ENCODE measurements around the gene PRRT1B. TPM values are rescaled to one million over a fixed set of nuclear protein-coding genes. Genes with fewer than 3 reads are reported as not detected.

Gene PRRT1B
- total and polyA plus RNA-seq, 2 donors (not counting 1 experiment from before 2014, with no cell fraction given): not detected

GRCh38 chr9:131516100-131516499 is 29.2 kb upstream of the PRRT1B start:
- Histone ChIP-seq H3K27me3 (replicated peaks in 1 of 4; ENCODE audit: control extremely low read depth in 1 of 4, control insufficient read depth in 3 of 4, insufficient read depth in 4 of 4, low read length in 3 of 4) (no peaks in the 10 kb centered on the region), H3K79me2 (ENCODE audit: control insufficient read depth, insufficient read depth, low read length) (no peaks in the 10 kb centered on the region), H3K36me3 (replicated peaks in 1 of 2; ENCODE audit: control extremely low read depth in 1 of 2, control insufficient read depth in 1 of 2, extremely low read depth in 1 of 2, insufficient read depth in 2 of 2, low read length in 1 of 2) (peaks cover 0 to 69% of the 10 kb centered on the region in 2 experiments), H3K4me1 (ENCODE audit: control insufficient read depth in 2 of 2, insufficient read depth in 2 of 2, low read length in 2 of 2) (peaks cover 0 to 18% of the 10 kb centered on the region in 2 donors), H3K4me2 (replicated peaks; ENCODE audit: low read depth, low read length, poor library complexity, severe bottlenecking) (no peak overlapping the region), H3K4me3 (ENCODE audit: control extremely low read depth in 1 of 5, extremely low read depth in 1 of 5, insufficient read depth in 1 of 5, low read depth in 2 of 5, low read length in 4 of 5) (no peak overlapping the region), H4K20me1 (ENCODE audit: control insufficient read depth, insufficient read depth, low read length, poor library complexity, severe bottlenecking) (no peaks in the 10 kb centered on the region), H3K9ac (ENCODE audit: low read length) (no peak overlapping the region), H2AFZ (ENCODE audit: insufficient read depth, low read depth, low read length, poor library complexity, severe bottlenecking) (no peak overlapping the region), H3K9me3 (ENCODE audit: control extremely low read depth in 1 of 3, control insufficient read depth in 2 of 3, insufficient read depth in 1 of 3, low read length in 2 of 3) (peaks cover 0 to 21% (median 9%) of the 10 kb centered on the region in 3 donors), H3K27ac (ENCODE audit: low read length in 2 of 2) (peak overlapping the region; percentile 56 to 63)
- ChIA-PET CTCF (no interaction called here), POLR2A (no interaction called here)
- peaks cover 5% of the 10 kb centered on the region for H3K4me1 Mint-ChIP-seq
- H3K9me3 Mint-ChIP-seq (ENCODE audit: insufficient read depth): no peaks in the 10 kb centered on the region
- intact Hi-C loops (cut with micrococcal nuclease): no loop called here
- H3K27ac Mint-ChIP-seq: no peak overlapping the region
- WGBS (ENCODE audit: insufficient coverage): 86% methylated on average over 11 of the region's 15 CpGs
- TF ChIP-seq EZH2 (IDR thresholded peaks at IDR 0.05; ENCODE audit: borderline replicate concordance, insufficient read depth, low read depth, low read length, poor library complexity, severe bottlenecking) (no peak), CTCF (IDR thresholded peaks at IDR 0.05) (no peak)
- ATAC-seq (ENCODE audit: low read depth) (no peak), DNase-seq (no peak)
- H3K27me3 Mint-ChIP-seq: no peaks in the 10 kb centered on the region
- H3K4me3 Mint-ChIP-seq: no peak overlapping the region

- DNase-seq: no peak
- no peak overlapping the region for H3K4me3 ChIP-seq (ENCODE audit: control extremely low read depth in 1 of 5, extremely low read depth in 1 of 5, insufficient read depth in 1 of 5, low read depth in 2 of 5, low read length in 4 of 5)
- Mint-ChIP-seq H3K9me3 (ENCODE audit: insufficient read depth) (no peaks in the 10 kb centered on the region), H3K27me3 (no peaks in the 10 kb centered on the region), H3K27ac (no peak overlapping the region), H3K4me3 (no peak overlapping the region), H3K4me1 (peaks cover 5% of the 10 kb centered on the region)
- H3K27me3 ChIP-seq (replicated peaks in 1 of 4; ENCODE audit: control extremely low read depth in 1 of 4, control insufficient read depth in 3 of 4, insufficient read depth in 4 of 4, low read length in 3 of 4): no peaks in the 10 kb centered on the region
- peaks cover 0 to 18% of the 10 kb centered on the region in 2 donors for H3K4me1 ChIP-seq (ENCODE audit: control insufficient read depth in 2 of 2, insufficient read depth in 2 of 2, low read length in 2 of 2)
- TF ChIP-seq EZH2 (IDR thresholded peaks at IDR 0.05; ENCODE audit: borderline replicate concordance, insufficient read depth, low read depth, low read length, poor library complexity, severe bottlenecking): no peak
- TF ChIP-seq CTCF (IDR thresholded peaks at IDR 0.05): no peak
- WGBS (ENCODE audit: insufficient coverage): 85% methylated on average over 7 of the region's 9 CpGs
- ATAC-seq (ENCODE audit: low read depth): no peak
- no peak overlapping the region for H3K27ac ChIP-seq (ENCODE audit: low read length in 2 of 2)
- H3K9me3 ChIP-seq (ENCODE audit: control extremely low read depth in 1 of 3, control insufficient read depth in 2 of 3, insufficient read depth in 1 of 3, low read length in 2 of 3): peaks cover 0 to 21% (median 9%) of the 10 kb centered on the region in 3 donors
- H4K20me1 ChIP-seq (ENCODE audit: control insufficient read depth, insufficient read depth, low read length, poor library complexity, severe bottlenecking): no peaks in the 10 kb centered on the region
- intact Hi-C loops (cut with micrococcal nuclease): no loop called here
- ChIA-PET CTCF (no interaction called here), POLR2A (no interaction called here)
- no peak overlapping the region for H3K4me2 ChIP-seq (replicated peaks; ENCODE audit: low read depth, low read length, poor library complexity, severe bottlenecking)
- H3K36me3 ChIP-seq (replicated peaks in 1 of 2; ENCODE audit: control extremely low read depth in 1 of 2, control insufficient read depth in 1 of 2, extremely low read depth in 1 of 2, insufficient read depth in 2 of 2, low read length in 1 of 2): peaks cover 0 to 70% of the 10 kb centered on the region in 2 experiments
- no peak overlapping the region for H3K9ac ChIP-seq (ENCODE audit: low read length)
- H3K79me2 ChIP-seq (ENCODE audit: control insufficient read depth, insufficient read depth, low read length): no peaks in the 10 kb centered on the region
- H2AFZ ChIP-seq (ENCODE audit: insufficient read depth, low read depth, low read length, poor library complexity, severe bottlenecking): no peak overlapping the region
Observed at GRCh38 chr9:131516930-131517329, 28.4 kb upstream of the PRRT1B start.
